Smooth muscle cell (in vitro differentiated cells): ENCODE data around the gene FLNA. TPM values are rescaled to one million over a fixed set of nuclear protein-coding genes. Genes with fewer than 3 reads are reported as not detected.

Experiments used
- DNase-seq: peaks from one replicate; lab custom pipeline; 2025; ENCODE audit not compliant: unreplicated experiment; lab: John Stamatoyannopoulos, UW
- H2AFZ ChIP-seq: fragments of 200-600 bp; sonication (generic); 2 replicates; pipeline ENCODE4 v1.6.0; 2016; ENCODE audit warnings: antibody characterized with exemption, low read depth, mild to moderate bottlenecking
- H3F3A ChIP-seq: fragments of 200-600 bp; sonication (generic); 2 replicates; pipeline ENCODE4 v1.6.0; 2017; ENCODE audit warnings: antibody characterized with exemption, low read depth
- H3K27ac ChIP-seq: fragments of 200-600 bp; sonication (generic); 2 replicates; pipeline ENCODE4 v1.5.1; 2016; ENCODE audit warnings: low read depth, mild to moderate bottlenecking
- H3K27me3 ChIP-seq: fragments of 200-600 bp; sonication (generic); 2 replicates; pipeline ENCODE4 v1.6.1; 2016; ENCODE audit warnings: low read depth, mild to moderate bottlenecking
- H3K36me3 ChIP-seq: fragments of 200-600 bp; sonication (generic); 2 replicates; pipeline ENCODE4 v1.5.1; 2016; ENCODE audit warnings: low read depth
- H3K4me1 ChIP-seq: fragments of 200-600 bp; sonication (generic); 2 replicates; pipeline ENCODE4 v1.5.1; 2016; ENCODE audit warnings: low read depth
- H3K4me2 ChIP-seq: fragments of 200-600 bp; sonication (generic); 2 replicates; pipeline ENCODE4 v1.6.0; 2016; ENCODE audit warnings: mild to moderate bottlenecking
- H3K4me3 ChIP-seq: fragments of 200-600 bp; sonication (generic); 2 replicates; pipeline ENCODE4 v1.5.1; 2016; ENCODE audit warnings: mild to moderate bottlenecking
- H3K79me2 ChIP-seq: fragments of 200-600 bp; sonication (generic); 2 replicates; pipeline ENCODE4 v1.6.0; 2016; ENCODE audit warnings: low read depth, mild to moderate bottlenecking
- H3K9ac ChIP-seq: fragments of 200-600 bp; sonication (generic); 2 replicates; pipeline ENCODE4 v1.6.0; 2016; ENCODE audit warnings: low read depth
- H3K9me3 ChIP-seq: fragments of 200-600 bp; sonication (generic); replicated peaks from 2 replicates; pipeline ENCODE4 v1.5.1; 2016; ENCODE audit warnings: low read depth
- H4K20me1 ChIP-seq: fragments of 200-600 bp; sonication (generic); 2 replicates; pipeline ENCODE4 v1.6.0; 2016; ENCODE audit warnings: low read depth
- WGBS: methylation state at CpG from one replicate; pipeline ENCODE4 v1.1.7; 2016; ENCODE audit warnings: low lambda C conversion rate; 5-methylcytosine and 5-hydroxymethylcytosine counted together
- polyA plus RNA-seq: library from polyadenylated mRNA; unstranded; fragments of >200 nt; fragmentation: Nextera tagmentation; extraction: Ambion mirVana; gene quantifications from 2 replicates; pipeline ENCODE4 v1.2.1, GENCODE V29; 2016
- total RNA-seq: library from RNA; depleted of rRNA; stranded (reverse); fragments of >200 nt; gene quantifications from 2 replicates; pipeline ENCODE4 v1.2.3, GENCODE V29; 2014
- TF ChIP-seq, protein P1 (sequence below): fragments of 200-600 bp; sonication (generic); IDR thresholded peaks from 2 replicates; pipeline ENCODE4 v1.5.1; 2017; ENCODE audit warnings: borderline replicate concordance, mild to moderate bottlenecking, antibody characterized with exemption; ENCODE audit not compliant: insufficient read depth, poor library complexity, severe bottlenecking

Gene FLNA
- total and polyA plus RNA-seq, 2 experiments from 2014 or later: 860 to 1,632 TPM

DNA sequence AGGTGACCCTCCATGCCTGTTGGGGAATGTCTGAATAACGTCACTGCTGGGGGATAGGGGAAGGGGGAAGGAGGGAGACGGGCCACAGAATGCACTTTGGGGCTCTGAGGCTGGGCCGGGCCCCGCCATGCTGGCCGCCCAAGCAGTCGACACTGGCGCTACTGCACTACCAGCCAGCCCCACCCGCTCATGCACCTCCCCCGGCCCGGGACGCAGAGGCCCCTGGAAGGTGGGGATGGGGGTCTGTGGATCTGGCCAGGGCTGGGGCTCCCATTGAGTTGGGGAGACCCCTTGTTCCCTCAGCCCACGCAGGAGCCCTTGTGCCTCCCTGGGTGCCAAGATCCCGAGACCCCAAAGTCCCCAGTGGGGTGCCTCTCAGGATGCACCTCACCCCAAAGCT, 17.8 kb downstream of the FLNA start:
- WGBS: 82% methylated on average over 7 of the region's 13 CpGs
- no peak overlapping the region for H3K4me3 ChIP-seq
- no peaks in the 10 kb centered on the region for H3K27me3 ChIP-seq
- no peak overlapping the region for H3K27ac ChIP-seq
- no peak overlapping the region for H3K4me2 ChIP-seq
- H3F3A ChIP-seq: no peaks in the 10 kb centered on the region
- no peaks in the 10 kb centered on the region for H3K4me1 ChIP-seq
- no peak overlapping the region for H3K9ac ChIP-seq
- TF ChIP-seq, protein P1, sequence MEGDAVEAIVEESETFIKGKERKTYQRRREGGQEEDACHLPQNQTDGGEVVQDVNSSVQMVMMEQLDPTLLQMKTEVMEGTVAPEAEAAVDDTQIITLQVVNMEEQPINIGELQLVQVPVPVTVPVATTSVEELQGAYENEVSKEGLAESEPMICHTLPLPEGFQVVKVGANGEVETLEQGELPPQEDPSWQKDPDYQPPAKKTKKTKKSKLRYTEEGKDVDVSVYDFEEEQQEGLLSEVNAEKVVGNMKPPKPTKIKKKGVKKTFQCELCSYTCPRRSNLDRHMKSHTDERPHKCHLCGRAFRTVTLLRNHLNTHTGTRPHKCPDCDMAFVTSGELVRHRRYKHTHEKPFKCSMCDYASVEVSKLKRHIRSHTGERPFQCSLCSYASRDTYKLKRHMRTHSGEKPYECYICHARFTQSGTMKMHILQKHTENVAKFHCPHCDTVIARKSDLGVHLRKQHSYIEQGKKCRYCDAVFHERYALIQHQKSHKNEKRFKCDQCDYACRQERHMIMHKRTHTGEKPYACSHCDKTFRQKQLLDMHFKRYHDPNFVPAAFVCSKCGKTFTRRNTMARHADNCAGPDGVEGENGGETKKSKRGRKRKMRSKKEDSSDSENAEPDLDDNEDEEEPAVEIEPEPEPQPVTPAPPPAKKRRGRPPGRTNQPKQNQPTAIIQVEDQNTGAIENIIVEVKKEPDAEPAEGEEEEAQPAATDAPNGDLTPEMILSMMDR: no peak
- peaks cover 100% of the 10 kb centered on the region for H4K20me1 ChIP-seq
- H3K9me3 ChIP-seq: no peaks in the 10 kb centered on the region
- DNase-seq: no peak
- peaks cover 12% of the 10 kb centered on the region for H3K79me2 ChIP-seq
- H2AFZ ChIP-seq: no peak overlapping the region
- H3K36me3 ChIP-seq: no peaks in the 10 kb centered on the region

DNA sequence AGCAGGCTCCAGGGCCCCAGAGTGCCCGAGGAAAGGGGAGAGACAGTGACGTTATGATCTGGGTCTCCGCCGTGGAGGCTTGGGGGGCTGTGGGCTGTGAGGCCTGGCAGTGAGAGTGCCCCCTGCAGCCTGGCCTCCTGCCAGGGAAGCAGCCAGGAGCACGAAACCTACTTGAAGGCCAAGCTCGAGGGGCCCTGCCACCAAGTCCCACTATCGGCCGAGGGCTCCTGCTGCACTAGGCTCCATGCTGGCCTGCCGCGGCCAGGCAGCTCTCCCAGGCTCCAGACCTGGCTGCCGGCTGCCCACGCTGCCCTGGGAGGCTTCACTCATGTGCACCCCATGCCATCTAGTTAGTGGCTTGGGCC, 18.7 kb downstream of the FLNA start:
- Histone ChIP-seq H3F3A (no peaks in the 10 kb centered on the region), H2AFZ (no peak overlapping the region), H3K36me3 (no peaks in the 10 kb centered on the region), H3K9me3 (no peaks in the 10 kb centered on the region), H3K4me3 (no peak overlapping the region), H4K20me1 (peaks cover 100% of the 10 kb centered on the region), H3K27me3 (no peaks in the 10 kb centered on the region), H3K4me2 (no peak overlapping the region), H3K4me1 (no peaks in the 10 kb centered on the region), H3K27ac (no peak overlapping the region), H3K79me2 (peaks cover 12% of the 10 kb centered on the region), H3K9ac (no peak overlapping the region)
- 92% methylated on average over 12 of the region's 12 CpGs for WGBS
- no peak for DNase-seq
- TF ChIP-seq, protein P1: no peak

DNA sequence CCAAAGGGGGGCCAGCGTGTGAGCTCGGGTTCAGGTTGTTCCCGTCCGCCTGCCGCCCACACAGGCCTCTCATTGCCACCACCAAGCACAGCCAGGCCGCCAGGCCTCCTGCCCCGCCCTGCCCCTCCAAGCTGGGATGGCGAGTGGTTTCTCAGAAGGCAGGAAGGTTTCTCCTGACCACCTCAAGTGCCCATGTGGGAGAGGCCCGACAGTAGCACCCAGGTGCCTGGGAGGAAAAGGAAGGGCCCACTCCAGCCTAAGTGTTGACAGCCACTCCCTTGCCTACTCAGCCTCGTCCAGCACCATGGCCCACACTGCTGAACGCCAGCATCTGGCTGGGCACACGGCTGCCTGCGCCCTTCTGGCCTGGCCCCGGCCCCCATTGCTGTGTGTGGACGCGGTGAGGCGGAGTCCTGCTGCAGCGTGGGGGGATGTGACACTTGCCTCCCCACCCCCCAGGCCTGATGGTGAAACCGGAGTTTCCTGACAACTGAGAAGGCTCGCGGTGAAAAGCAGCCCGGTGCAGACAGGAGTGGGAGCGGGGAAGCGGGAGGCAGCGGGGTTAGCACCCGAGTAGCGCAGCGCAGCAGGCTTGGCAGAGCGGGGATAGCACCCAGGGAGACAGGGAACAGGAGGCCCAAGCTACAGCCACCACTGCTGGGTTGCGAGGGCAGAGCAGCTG, 19.2 kb downstream of the FLNA start:
- Histone ChIP-seq H3K4me1 (no peaks in the 10 kb centered on the region), H2AFZ (no peak overlapping the region), H3K9ac (no peak overlapping the region), H3K27me3 (no peaks in the 10 kb centered on the region), H3K4me3 (no peak overlapping the region), H3K27ac (no peak overlapping the region), H3K79me2 (peaks cover 8% of the 10 kb centered on the region), H3K4me2 (no peak overlapping the region), H3F3A (no peaks in the 10 kb centered on the region), H4K20me1 (peaks cover 100% of the 10 kb centered on the region), H3K36me3 (no peaks in the 10 kb centered on the region), H3K9me3 (no peaks in the 10 kb centered on the region)
- TF ChIP-seq, protein P1: no peak
- DNase-seq: no peak
- WGBS: 90% methylated on average over 29 of the region's 30 CpGs

DNA sequence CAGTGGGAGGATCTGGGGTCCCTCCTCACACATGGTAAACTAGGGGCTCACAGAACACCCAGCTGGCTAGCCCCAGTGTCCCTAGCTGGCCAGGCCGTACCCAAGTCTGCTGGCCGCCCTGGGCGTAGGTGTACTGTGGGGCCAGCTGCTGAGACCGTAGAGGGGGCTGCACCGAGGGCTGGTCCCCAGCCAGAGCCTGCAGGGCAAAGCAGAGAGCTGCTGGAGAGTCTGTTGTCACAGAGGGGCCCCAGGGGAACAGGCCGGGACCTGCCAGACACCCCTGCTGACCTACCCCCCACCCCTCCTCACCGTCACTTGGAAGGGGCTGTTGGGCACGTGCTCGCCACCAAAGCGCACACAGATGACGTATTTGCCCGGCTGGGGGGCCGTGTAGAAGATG, 19.9 kb downstream of the FLNA start:
- no peaks in the 10 kb centered on the region for H3K9me3 ChIP-seq
- H3F3A ChIP-seq: no peaks in the 10 kb centered on the region
- H3K4me3 ChIP-seq: no peak overlapping the region
- H2AFZ ChIP-seq: no peak overlapping the region
- no peaks in the 10 kb centered on the region for H3K36me3 ChIP-seq
- H3K9ac ChIP-seq: no peak overlapping the region
- DNase-seq: no peak
- no peak overlapping the region for H3K27ac ChIP-seq
- no peak overlapping the region for H3K4me2 ChIP-seq
- TF ChIP-seq, protein P1: no peak
- H3K4me1 ChIP-seq: no peaks in the 10 kb centered on the region
- H3K79me2 ChIP-seq: peaks cover 1% of the 10 kb centered on the region
- WGBS: 94% methylated on average over 12 of the region's 13 CpGs
- H3K27me3 ChIP-seq: no peaks in the 10 kb centered on the region
- peaks cover 100% of the 10 kb centered on the region for H4K20me1 ChIP-seq
